Measurements from ENCODE around the gene DHH. TPM values are rescaled to one million over a fixed set of nuclear protein-coding genes. Genes with fewer than 3 reads are reported as not detected.

DHH gene
- total and polyA plus RNA-seq, 2 donors (not counting 3 experiments of a cell fraction or from before 2014, with no cell fraction given), result 2.9 to 3.3 TPM

DNA sequence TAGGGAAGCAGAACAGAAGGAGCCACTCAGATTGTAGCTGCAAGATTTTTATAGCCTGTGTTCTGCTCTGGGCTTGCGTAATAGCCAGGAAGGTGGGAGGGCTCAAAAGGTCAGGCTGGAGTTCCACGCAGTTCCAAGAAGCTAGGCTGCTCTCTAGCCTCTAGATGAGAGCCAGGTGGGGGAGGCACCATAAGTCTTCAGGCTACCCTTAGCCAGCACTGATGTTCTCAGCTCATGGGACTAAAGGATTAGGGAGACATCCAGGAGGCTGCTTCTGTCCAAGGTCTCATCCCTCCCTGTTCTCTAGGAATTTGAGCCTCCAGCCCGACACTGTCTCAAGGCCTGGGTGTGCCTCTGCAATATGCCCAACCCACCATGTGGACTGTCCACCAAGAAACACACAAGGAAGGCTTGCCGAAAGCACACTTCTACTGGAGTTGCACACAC is 14.4 kb upstream of the DHH start:
- Histone ChIP-seq H3K36me3 (ENCODE audit: control insufficient read depth in 2 of 2, extremely low read depth in 1 of 2, insufficient read depth in 2 of 2, low read length in 2 of 2) (peaks cover 5 to 20% of the 10 kb centered on the region in 2 experiments), H3K4me2 (ENCODE audit: insufficient read depth, low read length) (peak overlapping the region; percentile 79), H3K9ac (replicated peaks; ENCODE audit: extremely low read depth, insufficient read depth, low read length) (no peak overlapping the region), H3K9me3 (replicated peaks; ENCODE audit: control insufficient read depth, insufficient read depth, low read length) (no peaks in the 10 kb centered on the region), H2AFZ (ENCODE audit: low read depth, low read length) (no peak overlapping the region), H3K79me2 (ENCODE audit: control insufficient read depth, insufficient read depth, low read length) (peaks cover 26% of the 10 kb centered on the region), H3K4me1 (ENCODE audit: control insufficient read depth, extremely low read depth, insufficient read depth, low read length) (peaks cover 36% of the 10 kb centered on the region), H3K9me1 (replicated peaks; ENCODE audit: control insufficient read depth, extremely low read depth, insufficient read depth, low read length) (no peaks in the 10 kb centered on the region), H4K20me1 (replicated peaks; ENCODE audit: control insufficient read depth, extremely low read depth, insufficient read depth, low read length) (no peaks in the 10 kb centered on the region), H3K4me3 (replicated peaks in 1 of 3; ENCODE audit: insufficient read depth in 1 of 3, low read depth in 1 of 3, low read length in 3 of 3) (peak overlapping the region in 2 of 3 experiments; percentile 68 to 92), H3K27ac (ENCODE audit: insufficient read depth, low read depth, low read length) (no peak overlapping the region), H3K27me3 (ENCODE audit: control insufficient read depth in 2 of 2, insufficient read depth in 2 of 2, low read length in 2 of 2) (no peaks in the 10 kb centered on the region)
- TF ChIP-seq, protein P1, sequence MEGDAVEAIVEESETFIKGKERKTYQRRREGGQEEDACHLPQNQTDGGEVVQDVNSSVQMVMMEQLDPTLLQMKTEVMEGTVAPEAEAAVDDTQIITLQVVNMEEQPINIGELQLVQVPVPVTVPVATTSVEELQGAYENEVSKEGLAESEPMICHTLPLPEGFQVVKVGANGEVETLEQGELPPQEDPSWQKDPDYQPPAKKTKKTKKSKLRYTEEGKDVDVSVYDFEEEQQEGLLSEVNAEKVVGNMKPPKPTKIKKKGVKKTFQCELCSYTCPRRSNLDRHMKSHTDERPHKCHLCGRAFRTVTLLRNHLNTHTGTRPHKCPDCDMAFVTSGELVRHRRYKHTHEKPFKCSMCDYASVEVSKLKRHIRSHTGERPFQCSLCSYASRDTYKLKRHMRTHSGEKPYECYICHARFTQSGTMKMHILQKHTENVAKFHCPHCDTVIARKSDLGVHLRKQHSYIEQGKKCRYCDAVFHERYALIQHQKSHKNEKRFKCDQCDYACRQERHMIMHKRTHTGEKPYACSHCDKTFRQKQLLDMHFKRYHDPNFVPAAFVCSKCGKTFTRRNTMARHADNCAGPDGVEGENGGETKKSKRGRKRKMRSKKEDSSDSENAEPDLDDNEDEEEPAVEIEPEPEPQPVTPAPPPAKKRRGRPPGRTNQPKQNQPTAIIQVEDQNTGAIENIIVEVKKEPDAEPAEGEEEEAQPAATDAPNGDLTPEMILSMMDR (IDR thresholded peaks at IDR 0.05; ENCODE audit: extremely low read depth in 1 of 2, insufficient read depth in 1 of 2, low read depth in 1 of 2, low read length in 2 of 2), result no peak
- TF ChIP-seq POLR2A (IDR thresholded peaks at IDR 0.05; ENCODE audit: low read depth, low read length) (no peak), JUN (IDR thresholded peaks at IDR 0.05; ENCODE audit: borderline replicate concordance, insufficient read depth, insufficient read length, low read depth) (no peak), EZH2 (IDR thresholded peaks at IDR 0.05; ENCODE audit: borderline replicate concordance, low read depth, low read length, severe bottlenecking) (no peak), GATA2 (IDR thresholded peaks at IDR 0.05; ENCODE audit: insufficient read depth, insufficient read length, low read depth, low read length) (no peak), POLR2AphosphoS5 (IDR thresholded peaks at IDR 0.05; ENCODE audit: insufficient read depth, low read depth, low read length) (no peak), MYC (IDR thresholded peaks at IDR 0.05; ENCODE audit: low read depth, low read length) (no peak)
- intact Hi-C loops (cut with micrococcal nuclease) (no loop called here), dilution Hi-C loops (cut with MboI; ENCODE audit: extremely low pct_ligation_motif_present, low sequenced_read_pairs) (no loop called here)
- no TSS peak for BruUV-seq (replicated peaks)
- FAIRE-seq, result no peak
- DNase-seq (ENCODE audit: low read depth, low spot score), result peak; percentile 33
- ChIA-PET CTCF (interaction anchor here (1.2 to 5.7 kb wide), 9 partner anchors 10 to 117 kb away, joined by 3 to 56 read pairs (median 16); partner anchors contain the start of genes DHH and TUBA1B), POLR2A (interaction anchor here (0.6 to 5.2 kb wide), 3 partner anchors 9 to 26 kb away, joined by 3 to 27 read pairs (median 8); partner anchors contain the start of gene TUBA1B)

Measured in endothelial cell of umbilical vein (primary cell).